ENCODE results near the gene CNTNAP2. TPM values are rescaled to one million over a fixed set of nuclear protein-coding genes. Genes with fewer than 3 reads are reported as not detected.

CNTNAP2 gene
- total and polyA plus RNA-seq, 2 donors from 2014 or later, result 0.06 to 0.13 TPM

- TF ChIP-seq CTCF (IDR thresholded peaks at IDR 0.05; ENCODE audit: borderline replicate concordance, extremely low read depth, insufficient read depth), result no peak
- FAIRE-seq, result no peak
- no peaks in the 10 kb centered on the region for H3K27me3 ChIP-seq (ENCODE audit: control insufficient read depth, insufficient read depth, low read length)
- no peak overlapping the region for H3K4me3 ChIP-seq (ENCODE audit: low read length in 3 of 3)
- no peak overlapping the region for H3K9ac ChIP-seq (ENCODE audit: low read length in 3 of 3)
- H3K9me3 ChIP-seq (ENCODE audit: control insufficient read depth in 2 of 3, insufficient read depth in 1 of 3, low read length in 3 of 3), result no peaks in the 10 kb centered on the region
- intact Hi-C loops (cut with DNase I), result no loop called here
- no peak for DNase-seq
- no peaks in the 10 kb centered on the region for H3K4me1 ChIP-seq (ENCODE audit: control insufficient read depth in 2 of 3, insufficient read depth in 2 of 3, low read depth in 1 of 3, low read length in 3 of 3)
- H3K36me3 ChIP-seq (ENCODE audit: control insufficient read depth in 2 of 3, insufficient read depth in 3 of 3, low read length in 3 of 3), result no peaks in the 10 kb centered on the region
- no peak overlapping the region for H3K27ac ChIP-seq (ENCODE audit: low read depth in 2 of 2, low read length in 2 of 2)
These were observed 2074.9 kb downstream of the CNTNAP2 start for GRCh38 chr7:148191391-148192065.

- intact Hi-C loops (cut with DNase I), result no loop called here
- DNase-seq, result no peak
- no peak for TF ChIP-seq CTCF (IDR thresholded peaks at IDR 0.05; ENCODE audit: borderline replicate concordance, extremely low read depth, insufficient read depth)
- Histone ChIP-seq H3K4me3 (ENCODE audit: low read length in 3 of 3) (no peak overlapping the region), H3K27me3 (ENCODE audit: control insufficient read depth, insufficient read depth, low read length) (no peaks in the 10 kb centered on the region), H3K27ac (ENCODE audit: low read depth in 2 of 2, low read length in 2 of 2) (no peak overlapping the region), H3K36me3 (ENCODE audit: control insufficient read depth in 2 of 3, insufficient read depth in 3 of 3, low read length in 3 of 3) (no peaks in the 10 kb centered on the region), H3K9me3 (ENCODE audit: control insufficient read depth in 2 of 3, insufficient read depth in 1 of 3, low read length in 3 of 3) (no peaks in the 10 kb centered on the region), H3K9ac (ENCODE audit: low read length in 3 of 3) (no peak overlapping the region), H3K4me1 (ENCODE audit: control insufficient read depth in 2 of 3, insufficient read depth in 2 of 3, low read depth in 1 of 3, low read length in 3 of 3) (no peaks in the 10 kb centered on the region)
- no peak for FAIRE-seq
These were observed 2075.9 kb downstream of the CNTNAP2 start for GRCh38 chr7:148192491-148192890.

- intact Hi-C loops (cut with DNase I), result no loop called here
- TF ChIP-seq CTCF (IDR thresholded peaks at IDR 0.05; ENCODE audit: borderline replicate concordance, extremely low read depth, insufficient read depth), result no peak
- no peak for FAIRE-seq
These were observed 2085.4 kb downstream of the CNTNAP2 start for GRCh38 chr7:148201992-148202391.

More at GRCh38 chr7:148201992-148202391, 2085.4 kb downstream of the CNTNAP2 start:
- Histone ChIP-seq H3K27ac (ENCODE audit: low read depth in 2 of 2, low read length in 2 of 2) (no peak overlapping the region), H3K27me3 (ENCODE audit: control insufficient read depth, insufficient read depth, low read length) (no peaks in the 10 kb centered on the region), H3K9me3 (ENCODE audit: control insufficient read depth in 2 of 3, insufficient read depth in 1 of 3, low read length in 3 of 3) (no peaks in the 10 kb centered on the region), H3K36me3 (ENCODE audit: control insufficient read depth in 2 of 3, insufficient read depth in 3 of 3, low read length in 3 of 3) (no peaks in the 10 kb centered on the region), H3K9ac (ENCODE audit: low read length in 3 of 3) (no peak overlapping the region), H3K4me1 (ENCODE audit: control insufficient read depth in 2 of 3, insufficient read depth in 2 of 3, low read depth in 1 of 3, low read length in 3 of 3) (no peaks in the 10 kb centered on the region), H3K4me3 (ENCODE audit: low read length in 3 of 3) (no peak overlapping the region)
- DNase-seq, result no peak
